Astrocyte of the cerebellum (primary cell): ENCODE results near the gene ST6GAL1.
"Not testable (repeated sequence)": the region's sequence is repeated elsewhere in the genome, so short reads cannot be mapped to it uniquely, and the experiment has no call there.

Experiments used
- DNase-seq: peaks from one replicate; pipeline ENCODE4 v3.0.0-alpha.2; 2011; ENCODE audit warnings: low read depth
- H3K4me3 ChIP-seq: 2 replicates; pipeline ENCODE4 v1.5.1; 2011; ENCODE audit warnings: mild to moderate bottlenecking, low read depth, low read length, moderate library complexity
- in situ Hi-C: cut with HindIII; loops from 2 replicates; pipeline ENCODE4 v1.10.0; 2017; ENCODE audit warnings: low sequenced_read_pairs
- TF ChIP-seq, protein P1 (sequence below): IDR thresholded peaks from 2 replicates; pipeline ENCODE4 v1.5.1; 2012; ENCODE audit warnings: low read length, low read depth, moderate library complexity, mild to moderate bottlenecking; ENCODE audit errors: missing control alignments

The ST6GAL1 gene

DNA sequence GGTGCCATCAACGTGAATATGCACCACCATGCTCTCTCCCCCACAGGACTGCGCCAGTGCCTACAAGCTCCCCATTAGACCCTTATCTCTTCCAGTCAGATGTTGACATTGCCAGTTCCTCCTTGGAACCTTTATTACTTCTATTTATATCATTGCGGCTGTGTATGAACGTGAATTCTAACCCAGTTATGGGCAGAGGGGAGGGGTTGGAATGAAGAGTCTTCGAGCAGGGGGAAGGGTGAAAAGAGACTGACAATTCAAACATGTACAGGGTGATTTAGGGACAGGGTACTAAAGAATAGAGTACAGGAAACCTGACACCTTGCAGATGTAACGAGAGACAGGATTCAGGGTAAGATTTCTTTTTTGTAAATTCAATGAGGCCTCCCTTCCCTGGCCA lies 41.8 kb upstream of the ST6GAL1 start:
- TF ChIP-seq, protein P1, sequence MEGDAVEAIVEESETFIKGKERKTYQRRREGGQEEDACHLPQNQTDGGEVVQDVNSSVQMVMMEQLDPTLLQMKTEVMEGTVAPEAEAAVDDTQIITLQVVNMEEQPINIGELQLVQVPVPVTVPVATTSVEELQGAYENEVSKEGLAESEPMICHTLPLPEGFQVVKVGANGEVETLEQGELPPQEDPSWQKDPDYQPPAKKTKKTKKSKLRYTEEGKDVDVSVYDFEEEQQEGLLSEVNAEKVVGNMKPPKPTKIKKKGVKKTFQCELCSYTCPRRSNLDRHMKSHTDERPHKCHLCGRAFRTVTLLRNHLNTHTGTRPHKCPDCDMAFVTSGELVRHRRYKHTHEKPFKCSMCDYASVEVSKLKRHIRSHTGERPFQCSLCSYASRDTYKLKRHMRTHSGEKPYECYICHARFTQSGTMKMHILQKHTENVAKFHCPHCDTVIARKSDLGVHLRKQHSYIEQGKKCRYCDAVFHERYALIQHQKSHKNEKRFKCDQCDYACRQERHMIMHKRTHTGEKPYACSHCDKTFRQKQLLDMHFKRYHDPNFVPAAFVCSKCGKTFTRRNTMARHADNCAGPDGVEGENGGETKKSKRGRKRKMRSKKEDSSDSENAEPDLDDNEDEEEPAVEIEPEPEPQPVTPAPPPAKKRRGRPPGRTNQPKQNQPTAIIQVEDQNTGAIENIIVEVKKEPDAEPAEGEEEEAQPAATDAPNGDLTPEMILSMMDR = no peak
- no peak for DNase-seq
- no peak overlapping the region for H3K4me3 ChIP-seq
- in situ Hi-C loops = no loop called here

GRCh38 chr3:186889698-186890097 lies 40.6 kb upstream of the ST6GAL1 start:
- in situ Hi-C loops, DNase-seq, H3K4me3 ChIP-seq: not testable (repeated sequence)

DNA sequence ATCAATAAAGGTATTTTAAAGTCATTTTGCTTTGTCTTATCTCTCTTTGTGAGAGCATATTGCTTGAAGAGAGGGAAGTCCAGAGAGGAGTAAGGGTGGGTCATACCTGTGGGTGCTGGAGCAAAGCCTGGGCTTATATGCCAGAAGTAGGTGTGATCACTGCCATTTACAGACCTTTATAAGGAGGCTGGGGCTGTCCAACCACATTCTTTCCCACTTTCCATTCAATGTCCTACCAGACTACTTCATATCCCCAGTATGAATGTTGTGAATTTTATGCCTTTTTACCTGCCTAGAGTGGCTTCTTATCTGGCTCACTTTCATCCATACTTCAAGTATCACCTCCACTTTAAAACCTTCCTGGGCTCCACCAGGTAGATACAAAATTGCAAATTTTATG lies 39.4 kb upstream of the ST6GAL1 start:
- in situ Hi-C loops = no loop called here
- no peak for DNase-seq
- H3K4me3 ChIP-seq = no peak overlapping the region
- TF ChIP-seq, protein P1 = no peak

- DNase-seq, H3K4me3 ChIP-seq, in situ Hi-C loops: not testable (repeated sequence)
Observed at GRCh38 chr3:186893071-186893470, 37.3 kb upstream of the ST6GAL1 start.

- in situ Hi-C loops = no loop called here
- no peak overlapping the region for H3K4me3 ChIP-seq
- TF ChIP-seq, protein P1 = no peak
- DNase-seq = no peak
Observed at GRCh38 chr3:186895406-186895805, 34.9 kb upstream of the ST6GAL1 start.

DNA sequence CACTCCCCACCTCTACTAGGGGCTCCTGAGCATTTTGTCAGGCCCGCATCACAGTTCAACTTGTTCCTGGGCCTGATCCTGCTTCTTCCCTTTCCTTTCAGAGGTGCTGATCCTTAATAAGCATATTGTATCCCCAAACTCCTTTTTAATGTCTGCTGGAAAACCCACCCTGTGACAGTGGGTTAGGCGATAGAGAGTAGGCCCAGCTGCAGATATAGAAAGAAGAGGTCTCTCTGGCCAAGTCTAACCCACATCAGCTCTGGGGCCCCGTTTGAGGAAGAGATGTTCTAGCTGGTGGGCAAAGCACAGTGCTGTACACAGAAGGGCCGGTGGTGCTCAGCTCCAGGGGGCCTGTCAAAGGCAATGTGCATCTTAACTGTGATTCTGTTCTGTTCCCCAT lies 34.3 kb upstream of the ST6GAL1 start:
- TF ChIP-seq, protein P1 = no peak
- no peak for DNase-seq
- in situ Hi-C loops = no loop called here
- no peak overlapping the region for H3K4me3 ChIP-seq

- TF ChIP-seq, protein P1 = no peak
- H3K4me3 ChIP-seq = no peak overlapping the region
- no peak for DNase-seq
- in situ Hi-C loops = no loop called here
Observed at GRCh38 chr3:186896875-186897274, 33.5 kb upstream of the ST6GAL1 start.

DNA sequence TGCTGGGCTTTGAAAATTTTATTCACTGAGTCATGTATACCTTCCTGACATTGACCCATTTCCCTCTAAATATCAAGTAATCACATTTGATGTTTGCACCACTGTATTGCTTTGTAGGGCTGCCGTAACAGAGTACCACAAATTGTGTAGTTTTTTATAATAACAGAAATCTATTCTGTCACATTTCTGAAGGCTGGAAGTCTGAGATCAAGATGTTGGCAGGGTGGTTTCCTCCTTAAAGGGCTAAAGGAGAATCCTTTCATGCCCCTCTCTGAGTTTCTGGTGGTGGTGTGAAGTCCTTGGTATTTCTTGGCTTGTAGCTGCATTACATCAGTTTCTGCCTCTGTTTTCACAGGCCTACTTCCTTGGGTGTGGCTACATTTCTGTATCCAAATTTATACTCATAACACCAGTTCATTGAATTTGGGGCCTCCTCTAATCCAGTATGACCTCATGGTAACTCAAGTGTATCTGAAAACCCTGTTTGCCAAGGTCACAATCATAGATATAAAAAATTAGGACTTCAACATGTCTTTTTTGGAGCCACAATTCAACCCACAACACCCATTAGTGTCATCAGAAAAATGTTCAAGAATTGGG lies 29.1 kb upstream of the ST6GAL1 start:
- in situ Hi-C loops = no loop called here
- TF ChIP-seq, protein P1 = no peak
- DNase-seq = no peak
- no peak overlapping the region for H3K4me3 ChIP-seq
